ENCODE measurements around the gene RFX2.

DNA sequence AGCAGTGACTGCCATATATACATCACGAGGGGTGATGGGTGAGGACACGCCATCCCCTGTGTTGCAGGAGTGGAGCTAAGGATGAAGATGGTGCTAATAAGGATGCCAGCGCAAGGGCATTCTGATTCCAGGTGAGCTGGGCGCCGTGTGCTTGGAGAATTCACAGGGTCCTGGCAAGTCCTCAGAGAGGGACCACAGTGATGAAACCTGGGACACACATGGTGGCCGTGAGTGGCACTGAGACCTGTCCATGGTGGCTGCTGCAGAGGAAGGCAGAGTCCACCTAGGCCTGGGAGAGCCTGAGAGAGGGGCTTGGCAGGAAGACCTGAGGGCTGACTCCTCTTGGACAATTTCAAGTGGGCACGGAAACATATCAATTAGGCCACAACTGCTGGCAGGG lies 65.2 kb downstream of the RFX2 start:
- no peak for TF ChIP-seq GRHL2 (CRISPR knock-in tag; IDR thresholded peaks at IDR 0.05; ENCODE audit: insufficient replicate concordance, severe bottlenecking)
- no peak for TF ChIP-seq CREB1 (CRISPR knock-in tag; IDR thresholded peaks at IDR 0.05)
- TF ChIP-seq ATF1 (CRISPR knock-in tag; IDR thresholded peaks at IDR 0.05) = no peak
- no peak for TF ChIP-seq ZNF121 (CRISPR knock-in tag; IDR thresholded peaks at IDR 0.05)
- TF ChIP-seq, protein P1, sequence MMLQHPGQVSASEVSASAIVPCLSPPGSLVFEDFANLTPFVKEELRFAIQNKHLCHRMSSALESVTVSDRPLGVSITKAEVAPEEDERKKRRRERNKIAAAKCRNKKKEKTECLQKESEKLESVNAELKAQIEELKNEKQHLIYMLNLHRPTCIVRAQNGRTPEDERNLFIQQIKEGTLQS (CRISPR knock-in tag; conservative IDR thresholded peaks at IDR 0.05) = no peak
- no peak for TF ChIP-seq ATF2 (CRISPR knock-in tag; IDR thresholded peaks at IDR 0.05; ENCODE audit: borderline replicate concordance, low read depth)
- no peak for TF ChIP-seq CTCF (IDR thresholded peaks at IDR 0.05)
- TF ChIP-seq, protein P2, sequence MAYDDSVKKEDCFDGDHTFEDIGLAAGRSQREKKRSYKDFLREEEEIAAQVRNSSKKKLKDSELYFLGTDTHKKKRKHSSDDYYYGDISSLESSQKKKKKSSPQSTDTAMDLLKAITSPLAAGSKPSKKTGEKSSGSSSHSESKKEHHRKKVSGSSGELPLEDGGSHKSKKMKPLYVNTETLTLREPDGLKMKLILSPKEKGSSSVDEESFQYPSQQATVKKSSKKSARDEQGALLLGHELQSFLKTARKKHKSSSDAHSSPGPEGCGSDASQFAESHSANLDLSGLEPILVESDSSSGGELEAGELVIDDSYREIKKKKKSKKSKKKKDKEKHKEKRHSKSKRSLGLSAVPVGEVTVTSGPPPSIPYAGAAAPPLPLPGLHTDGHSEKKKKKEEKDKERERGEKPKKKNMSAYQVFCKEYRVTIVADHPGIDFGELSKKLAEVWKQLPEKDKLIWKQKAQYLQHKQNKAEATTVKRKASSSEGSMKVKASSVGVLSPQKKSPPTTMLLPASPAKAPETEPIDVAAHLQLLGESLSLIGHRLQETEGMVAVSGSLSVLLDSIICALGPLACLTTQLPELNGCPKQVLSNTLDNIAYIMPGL (CRISPR knock-in tag; IDR thresholded peaks at IDR 0.05) = no peak

Data from WTC11 (cell line).